ENCODE results near the gene MPC1.
A peak's percentile ranks its signal among the peaks of the same experiment; 100 is the strongest.

The MPC1 gene

GRCh38 chr6:166344240-166344639 lies 38.5 kb downstream of the MPC1 start:
- peak; percentile 23 for DNase-seq

GRCh38 chr6:166343150-166343487 lies 39.6 kb downstream of the MPC1 start:
- DNase-seq = peak; percentile 1

DNA sequence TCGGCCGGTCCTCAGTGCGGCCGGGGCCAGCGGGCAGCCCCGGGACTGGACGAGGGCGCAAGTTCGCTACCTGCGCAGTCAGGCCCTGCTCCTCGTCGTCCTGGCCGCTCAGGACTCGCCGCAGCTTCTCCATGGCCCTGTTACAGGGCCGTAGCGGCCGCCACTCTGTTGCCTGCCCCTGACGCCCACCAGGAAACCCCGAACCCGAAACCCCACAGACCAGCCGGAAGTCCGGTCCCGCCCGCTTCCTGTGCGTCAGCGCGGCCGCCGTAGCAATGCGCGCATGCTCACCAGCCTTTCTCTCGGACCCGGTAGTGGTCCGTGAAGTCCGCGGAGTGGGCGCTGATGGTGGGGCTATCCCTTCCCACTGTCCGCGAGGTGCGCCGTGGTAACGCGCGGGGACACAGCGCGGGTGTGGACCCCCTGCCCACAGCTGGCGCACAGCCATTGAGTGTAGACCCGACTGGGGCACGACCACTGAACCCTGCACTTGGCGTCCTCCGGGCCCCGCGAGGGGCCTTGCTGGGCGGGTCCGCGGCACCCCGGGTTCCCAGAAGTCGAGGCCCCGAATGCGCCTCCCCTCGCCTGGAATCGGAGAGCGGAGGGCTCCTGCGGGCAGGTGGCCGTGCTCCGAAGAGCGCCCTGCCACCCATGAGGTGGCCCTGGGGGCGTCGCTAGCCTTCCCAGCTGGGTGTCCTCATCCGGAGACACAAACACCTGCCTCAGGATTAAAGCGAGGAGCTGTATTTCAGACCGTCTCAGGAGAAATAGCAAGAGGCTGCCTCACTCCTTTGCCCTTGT lies 40.2 kb downstream of the MPC1 start, which contains the start of gene SFT2D1:
Gene SFT2D1, minus strand, starts transcription at position 197 of the 801 bp plus-strand sequence. Its CDS starts 64 bp downstream, at position 133.
- peak; percentile 79 for DNase-seq

GRCh38 chr6:166341977-166342348 lies 40.8 kb downstream of the MPC1 start:
- DNase-seq = peak; percentile 15

DNA sequence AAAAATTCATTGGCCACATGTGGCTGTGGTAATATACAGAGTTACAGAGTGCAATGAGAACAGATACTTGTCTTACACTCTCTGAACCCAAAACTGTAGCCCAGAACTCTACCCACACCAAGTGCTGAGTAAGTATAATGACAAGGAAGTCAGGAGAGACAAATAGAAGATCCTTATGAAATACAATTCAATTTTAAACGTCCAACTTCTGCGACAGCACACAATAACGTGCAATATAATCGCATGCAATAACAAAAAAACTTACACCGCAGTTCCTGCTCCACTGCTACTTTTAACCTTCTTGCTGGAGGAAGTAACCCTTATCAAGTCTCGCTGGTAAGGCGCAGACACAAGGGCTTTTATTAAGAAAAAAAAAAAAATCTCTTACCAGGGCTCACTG lies 41.3 kb downstream of the MPC1 start:
- no peak for DNase-seq

DNA sequence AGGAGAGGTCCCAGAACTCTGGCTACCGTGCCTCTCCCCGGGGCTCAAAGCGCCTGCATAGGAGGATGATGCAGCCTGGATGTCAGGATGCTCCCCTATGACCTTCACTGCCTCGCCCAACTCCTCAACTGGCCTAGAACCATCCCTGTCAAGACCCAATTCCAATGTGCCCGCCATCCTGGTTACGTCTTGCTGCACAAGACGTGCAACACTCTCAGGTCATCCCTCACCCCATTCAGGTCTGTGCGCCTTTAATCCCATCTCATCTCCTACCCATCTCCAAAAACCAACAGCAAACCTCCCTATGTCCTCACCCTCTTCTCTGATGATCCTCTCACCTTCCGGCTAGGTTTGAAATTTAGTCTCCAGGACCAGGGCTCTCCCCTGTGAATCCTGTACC lies 43.9 kb downstream of the MPC1 start:
- no peak for DNase-seq

- DNase-seq = no peak
Observed at GRCh38 chr6:166336847-166337246, 45.9 kb downstream of the MPC1 start.

GRCh38 chr6:166335378-166336302 lies 47.1 kb downstream of the MPC1 start:
- no peak for DNase-seq

- DNase-seq = no peak
Observed at GRCh38 chr6:166334878-166335277, 47.9 kb downstream of the MPC1 start.

DNA sequence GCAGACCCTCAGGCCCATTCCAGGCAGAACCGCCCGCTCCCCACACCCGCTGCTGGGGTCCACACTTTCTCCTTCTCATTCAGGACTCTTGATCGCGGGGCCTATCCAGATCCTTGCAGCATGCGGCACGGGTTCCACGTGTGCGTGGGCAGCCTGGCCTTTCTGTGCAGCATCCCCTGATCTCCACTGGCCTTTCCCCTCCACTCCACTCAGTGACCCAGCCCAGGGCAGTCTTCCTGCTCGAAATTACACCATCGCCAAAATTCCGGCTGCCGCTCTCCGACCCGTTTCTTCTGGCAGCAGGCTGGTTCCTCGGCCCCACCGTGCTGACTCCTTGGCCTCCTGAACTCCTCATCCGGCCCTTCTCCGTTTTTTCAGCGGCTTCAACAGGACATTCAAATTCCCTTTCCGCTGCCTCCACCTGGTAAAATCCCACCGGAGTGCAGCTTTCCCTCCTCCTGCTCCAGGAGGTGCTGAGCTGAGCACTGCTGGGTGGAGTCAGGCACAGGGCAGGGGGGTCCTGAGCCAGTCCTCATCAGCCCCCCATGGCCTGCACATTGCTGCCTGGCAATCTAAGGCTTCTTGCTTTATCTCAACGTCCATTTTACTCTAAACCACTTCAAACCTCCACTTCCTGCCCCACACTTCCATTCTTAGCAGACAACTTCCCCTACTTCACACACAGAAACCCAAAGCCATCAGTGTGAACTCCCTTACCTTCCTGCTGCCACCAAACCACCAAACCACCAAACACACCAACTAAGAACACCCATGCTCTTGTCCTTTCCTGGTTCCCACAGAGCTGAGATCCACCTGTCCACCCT lies 49.4 kb downstream of the MPC1 start:
- no peak for DNase-seq

GRCh38 chr6:166331503-166332415 lies 51.0 kb downstream of the MPC1 start:
- no peak for DNase-seq

DNA sequence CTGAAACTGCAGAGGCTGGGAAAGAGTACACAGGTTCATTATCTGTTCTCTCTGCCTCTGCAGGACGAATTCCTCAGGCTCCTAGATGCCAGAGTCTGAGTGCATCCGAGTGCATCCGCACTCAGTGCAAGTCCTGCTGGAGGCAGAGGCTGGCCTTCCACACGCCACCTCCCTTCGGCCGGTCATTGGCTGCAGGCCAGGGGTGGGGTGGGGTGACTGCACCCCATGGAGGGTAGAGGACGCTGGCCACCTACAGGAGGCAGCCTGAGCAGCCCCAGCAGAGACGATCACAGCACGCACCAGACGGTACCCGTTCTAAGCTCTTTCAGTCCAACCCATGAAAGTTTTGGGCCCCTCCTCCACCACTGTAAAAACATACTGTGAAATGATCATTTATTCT lies 52.1 kb downstream of the MPC1 start:
- DNase-seq = peak; percentile 9

DNA sequence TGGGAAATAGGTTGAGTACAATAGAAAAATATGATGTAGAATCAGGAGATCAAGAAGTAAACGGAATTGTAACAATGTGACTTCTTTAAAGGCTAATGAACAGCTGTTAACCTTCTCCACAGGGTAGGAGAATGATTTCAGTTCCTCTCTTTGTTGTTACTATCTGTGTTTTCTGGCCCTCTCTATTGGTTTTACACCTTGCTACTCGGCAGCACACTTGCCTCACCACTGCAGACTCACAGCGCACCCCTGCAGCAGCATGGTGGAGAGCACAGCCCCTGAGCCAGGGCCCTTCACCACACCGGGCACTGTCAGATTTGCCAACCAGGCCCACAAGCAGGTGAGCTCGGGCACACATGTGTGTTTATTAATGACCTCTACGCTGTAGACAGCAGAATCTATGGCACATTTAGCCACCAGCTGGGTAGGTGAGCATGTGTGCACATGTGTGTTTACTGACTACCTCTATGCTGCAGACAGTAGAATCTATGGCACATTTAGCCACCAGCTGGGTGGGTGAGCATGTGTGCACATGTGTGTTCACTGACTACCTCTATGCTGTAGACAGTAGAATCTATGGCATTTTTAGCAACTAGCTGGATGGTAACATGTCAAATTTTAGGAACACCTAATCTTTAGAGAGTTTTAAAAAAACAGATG lies 57.2 kb downstream of the MPC1 start:
- DNase-seq = no peak

- DNase-seq = no peak
Observed at GRCh38 chr6:166323395-166323794, 59.3 kb downstream of the MPC1 start.

DNA sequence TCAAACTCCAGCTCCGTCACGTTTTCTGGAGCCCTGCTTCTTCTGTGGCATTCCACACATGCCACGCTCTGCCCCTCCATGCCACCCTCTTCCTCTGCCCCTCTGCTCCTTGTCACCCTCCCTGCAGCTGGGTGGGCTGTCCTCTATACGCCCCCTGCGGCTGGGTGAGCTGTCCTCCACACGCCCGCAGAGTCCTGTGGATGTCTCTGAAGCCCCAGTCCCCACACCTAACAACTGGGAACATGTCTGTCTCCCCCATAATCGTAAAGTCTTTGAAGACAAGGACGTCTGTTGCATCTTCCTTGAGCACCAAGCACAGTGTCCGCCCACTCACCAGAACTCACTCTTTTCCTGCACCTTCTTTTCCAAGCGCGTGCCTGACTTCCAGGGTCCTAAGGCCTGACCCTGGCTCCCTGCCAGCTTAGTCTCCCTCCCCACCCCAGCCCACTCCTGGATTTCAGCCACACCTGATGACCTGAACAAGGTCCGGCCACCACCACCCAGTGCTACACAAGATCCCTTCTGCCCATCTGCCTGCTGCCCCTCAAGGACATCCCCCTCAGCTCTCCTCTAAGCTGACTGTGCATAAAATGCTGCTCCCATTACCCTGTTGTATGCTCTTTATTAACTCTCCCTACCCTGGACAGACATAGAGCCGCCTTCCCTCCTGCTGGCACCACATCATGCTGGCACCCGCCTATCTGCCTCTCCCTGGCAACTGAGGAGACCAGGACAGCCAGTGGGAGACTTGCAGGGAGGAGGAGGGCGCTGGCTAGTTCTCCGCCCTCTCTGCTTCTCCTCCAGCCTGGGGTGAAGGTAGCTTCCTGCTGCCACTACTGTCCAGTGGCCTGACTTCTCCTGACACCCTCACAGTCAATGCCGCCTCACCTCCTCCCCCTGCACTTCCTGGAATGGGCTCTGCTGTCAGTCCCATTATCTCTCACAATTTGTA lies 63.8 kb downstream of the MPC1 start:
- DNase-seq = no peak

DNA sequence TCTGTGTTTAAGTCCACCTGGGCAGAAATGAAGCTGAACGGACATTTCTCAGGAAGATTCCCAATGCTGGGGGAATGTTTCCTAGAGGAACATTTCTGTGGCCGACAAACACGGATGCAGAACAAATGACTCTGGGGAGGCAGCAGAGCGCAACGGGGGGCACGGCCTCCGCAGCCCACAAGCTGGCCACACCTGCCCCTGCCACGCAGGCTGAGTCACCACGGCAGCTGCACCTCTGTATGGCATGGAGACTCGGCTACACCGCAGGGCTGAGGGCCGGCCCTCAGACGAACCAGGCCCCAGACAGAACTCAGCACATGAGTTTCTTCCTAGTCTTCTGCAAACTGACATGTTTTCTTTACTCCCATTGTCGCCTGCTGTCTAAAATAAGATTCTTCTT lies 64.5 kb downstream of the MPC1 start:
- DNase-seq = no peak

DNA sequence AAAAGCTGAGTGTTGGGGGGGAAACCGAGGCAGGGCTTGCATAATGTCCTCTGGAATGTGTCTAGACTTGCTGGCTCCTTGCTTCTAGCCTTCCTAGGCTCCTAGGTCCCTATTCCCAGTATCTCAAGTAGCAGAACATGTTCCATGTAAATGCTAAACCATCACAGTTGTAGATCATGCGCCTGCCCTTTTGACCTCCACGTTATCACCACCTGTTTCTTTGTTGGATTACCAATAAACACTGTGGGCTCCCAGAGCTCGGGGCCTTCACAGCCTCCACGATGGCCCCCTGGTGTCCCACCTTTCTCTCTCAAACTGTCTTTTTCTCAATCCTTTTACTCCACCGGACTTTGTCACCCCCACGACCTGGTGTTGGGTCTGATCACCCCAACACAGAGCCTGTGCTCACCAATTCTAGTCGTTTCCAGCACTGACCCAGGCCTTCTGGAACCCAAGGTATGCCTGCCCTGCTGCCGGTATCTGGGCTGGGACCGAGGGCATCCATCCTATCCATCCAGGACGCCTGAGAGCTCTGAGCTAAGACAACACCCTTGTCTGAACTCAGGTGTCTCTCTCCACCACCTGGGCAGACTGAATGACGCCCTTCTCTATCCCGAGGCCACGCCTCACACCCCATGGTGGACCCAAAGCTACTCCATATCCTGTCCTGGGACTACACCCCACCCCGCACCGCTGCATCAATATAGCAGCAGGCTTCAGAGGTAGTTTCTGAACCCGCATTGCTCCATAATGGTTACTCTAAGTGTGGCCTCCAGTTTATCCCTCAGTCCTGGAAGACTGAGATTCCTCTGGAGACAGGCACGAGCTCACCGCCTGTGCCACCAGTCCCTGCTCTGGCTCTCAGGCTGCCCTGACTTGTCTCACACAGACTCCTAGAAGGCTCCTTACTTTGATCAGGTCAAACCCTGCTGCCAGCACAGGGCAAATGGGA lies 65.2 kb downstream of the MPC1 start:
- DNase-seq = no peak

DNA sequence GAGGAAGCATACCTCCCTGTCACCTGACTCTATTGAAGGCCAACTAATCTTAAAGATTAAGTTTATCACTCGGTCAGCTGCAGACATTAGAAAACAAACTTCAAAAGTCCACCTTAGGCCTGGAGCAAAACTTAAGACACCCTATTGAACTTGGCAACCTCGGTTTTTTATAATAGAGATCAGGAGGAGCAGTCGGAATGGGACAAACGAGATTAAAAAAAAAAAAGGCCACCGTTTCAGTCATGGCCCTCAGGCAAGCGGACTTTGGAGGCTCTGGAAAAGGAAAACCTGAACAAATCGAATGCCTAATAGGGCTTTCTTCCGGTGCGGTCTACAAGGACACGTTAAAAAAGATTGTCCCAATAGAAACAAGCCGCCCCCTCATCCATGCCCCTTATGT lies 67.3 kb downstream of the MPC1 start:
- DNase-seq = no peak
